GM23248 (cell line): ENCODE data around the gene EVPL. TPM values are rescaled to one million over a fixed set of nuclear protein-coding genes. Genes with fewer than 3 reads are reported as not detected.

Experiments
- DNase-seq: peaks from one replicate; pipeline ENCODE4 v3.0.0-alpha.2; 2015
- H2AFZ ChIP-seq: fragments of 200-600 bp; sonication (generic); 2 replicates; pipeline ENCODE4 v1.6.1; 2016; ENCODE audit warnings: antibody characterized with exemption
- H3F3A ChIP-seq: fragments of 200-600 bp; sonication (generic); 2 replicates; pipeline ENCODE4 v1.6.1; 2016; ENCODE audit warnings: mild to moderate bottlenecking, antibody characterized with exemption, mixed run types; ENCODE audit not compliant: insufficient read depth
- H3K27ac ChIP-seq: fragments of 200-600 bp; sonication (generic); 2 replicates; pipeline ENCODE4 v1.5.1; 2016; ENCODE audit warnings: mild to moderate bottlenecking
- H3K27me3 ChIP-seq: fragments of 200-600 bp; sonication (generic); replicated peaks from 2 replicates; pipeline ENCODE4 v1.6.1; 2016; ENCODE audit warnings: mild to moderate bottlenecking; ENCODE audit not compliant: insufficient read depth
- H3K36me3 ChIP-seq: fragments of 200-600 bp; sonication (generic); 2 replicates; pipeline ENCODE4 v1.6.1; 2016; ENCODE audit warnings: low read depth, mild to moderate bottlenecking
- H3K4me1 ChIP-seq: fragments of 200-600 bp; sonication (generic); 2 replicates; pipeline ENCODE4 v1.6.1; 2016; ENCODE audit warnings: mild to moderate bottlenecking; ENCODE audit not compliant: insufficient read depth
- H3K4me2 ChIP-seq: fragments of 200-600 bp; sonication (generic); one replicate; pipeline ENCODE4 v1.6.1; 2016; ENCODE audit warnings: mild to moderate bottlenecking; ENCODE audit not compliant: unreplicated experiment
- H3K4me3 ChIP-seq: fragments of 200-600 bp; sonication (generic); 2 replicates; pipeline ENCODE4 v1.5.1; 2016; ENCODE audit warnings: mild to moderate bottlenecking
- H3K79me2 ChIP-seq: fragments of 200-600 bp; sonication (generic); 2 replicates; pipeline ENCODE4 v1.6.1; 2016; ENCODE audit warnings: mild to moderate bottlenecking; ENCODE audit not compliant: insufficient read depth
- H3K9ac ChIP-seq: fragments of 200-600 bp; sonication (generic); 2 replicates; pipeline ENCODE4 v1.6.1; 2016; ENCODE audit warnings: mild to moderate bottlenecking
- H3K9me2 ChIP-seq: fragments of 200-600 bp; sonication (generic); 2 replicates; pipeline ENCODE4 v1.6.1; 2016; ENCODE audit warnings: mixed run types, mild to moderate bottlenecking, moderate library complexity; ENCODE audit not compliant: insufficient read depth
- H3K9me3 ChIP-seq: fragments of 200-600 bp; sonication (generic); one replicate; pipeline ENCODE4 v1.6.1; 2017; ENCODE audit warnings: low read depth
- H4K20me1 ChIP-seq: fragments of 200-600 bp; sonication (generic); 2 replicates; pipeline ENCODE4 v1.6.0; 2016; ENCODE audit not compliant: insufficient read depth
- EZH2 ChIP-seq: fragments of 200-600 bp; sonication (generic); IDR thresholded peaks from 2 replicates; pipeline ENCODE4 v1.6.1; 2018; ENCODE audit warnings: antibody characterized with exemption, mild to moderate bottlenecking; ENCODE audit not compliant: insufficient read depth, poor library complexity, severe bottlenecking
- EZH2phosphoT487 ChIP-seq: fragments of 200-600 bp; sonication (generic); IDR thresholded peaks from 2 replicates; pipeline ENCODE4 v1.6.1; 2018; ENCODE audit warnings: antibody characterized with exemption, moderate library complexity, mild to moderate bottlenecking, low read depth; ENCODE audit not compliant: insufficient read depth
- WGBS, 2 experiments: methylation state at CpG; one replicate each; pipeline ENCODE4 v1.1.6; 2015 to 2017; ENCODE audit warnings: low lambda C conversion rate in 2 of 2, low coverage in 1 of 2; ENCODE audit errors: missing lambda C conversion rate in 2 of 2; 5-methylcytosine and 5-hydroxymethylcytosine counted together
- in situ Hi-C: fragments of 300-500 bp; cut with MboI; formaldehyde crosslinking; loops from 2 replicates; pipeline ENCODE4 v1.15.0; 2020
- polyA plus RNA-seq: library from polyadenylated mRNA; unstranded; fragments of >200 nt; fragmentation: Nextera tagmentation; extraction: Ambion mirVana; gene quantifications from 2 replicates; pipeline ENCODE4 v1.2.1, GENCODE V29; 2016
- total RNA-seq: library from RNA; depleted of rRNA; stranded (reverse); fragments of >200 nt; shearing (Covaris generic); gene quantifications from 2 replicates; pipeline ENCODE4 v1.2.3, GENCODE V29; 2014

Gene EVPL
- total and polyA plus RNA-seq, 2 experiments from 2014 or later, result not detected

GRCh38 chr17:76018340-76018680 lies 8.8 kb downstream of the EVPL start:
- Histone ChIP-seq H2AFZ (no peak overlapping the region), H3K79me2 (no peaks in the 10 kb centered on the region), H3K4me3 (no peak overlapping the region), H3K4me1 (no peaks in the 10 kb centered on the region), H3K27ac (no peak overlapping the region), H4K20me1 (no peaks in the 10 kb centered on the region), H3F3A (no peaks in the 10 kb centered on the region), H3K27me3 (peaks cover 8% of the 10 kb centered on the region), H3K9me3 (no peaks in the 10 kb centered on the region), H3K36me3 (no peaks in the 10 kb centered on the region), H3K4me2 (no peak overlapping the region), H3K9me2 (no peaks in the 10 kb centered on the region), H3K9ac (no peak overlapping the region)
- 81 to 95% methylated on average over 9 to 10 of the region's 11 CpGs for WGBS, 2 experiments
- in situ Hi-C loops, result no loop called here
- no peak for DNase-seq
- no peak for TF ChIP-seq EZH2
- TF ChIP-seq EZH2phosphoT487, result no peak

DNA sequence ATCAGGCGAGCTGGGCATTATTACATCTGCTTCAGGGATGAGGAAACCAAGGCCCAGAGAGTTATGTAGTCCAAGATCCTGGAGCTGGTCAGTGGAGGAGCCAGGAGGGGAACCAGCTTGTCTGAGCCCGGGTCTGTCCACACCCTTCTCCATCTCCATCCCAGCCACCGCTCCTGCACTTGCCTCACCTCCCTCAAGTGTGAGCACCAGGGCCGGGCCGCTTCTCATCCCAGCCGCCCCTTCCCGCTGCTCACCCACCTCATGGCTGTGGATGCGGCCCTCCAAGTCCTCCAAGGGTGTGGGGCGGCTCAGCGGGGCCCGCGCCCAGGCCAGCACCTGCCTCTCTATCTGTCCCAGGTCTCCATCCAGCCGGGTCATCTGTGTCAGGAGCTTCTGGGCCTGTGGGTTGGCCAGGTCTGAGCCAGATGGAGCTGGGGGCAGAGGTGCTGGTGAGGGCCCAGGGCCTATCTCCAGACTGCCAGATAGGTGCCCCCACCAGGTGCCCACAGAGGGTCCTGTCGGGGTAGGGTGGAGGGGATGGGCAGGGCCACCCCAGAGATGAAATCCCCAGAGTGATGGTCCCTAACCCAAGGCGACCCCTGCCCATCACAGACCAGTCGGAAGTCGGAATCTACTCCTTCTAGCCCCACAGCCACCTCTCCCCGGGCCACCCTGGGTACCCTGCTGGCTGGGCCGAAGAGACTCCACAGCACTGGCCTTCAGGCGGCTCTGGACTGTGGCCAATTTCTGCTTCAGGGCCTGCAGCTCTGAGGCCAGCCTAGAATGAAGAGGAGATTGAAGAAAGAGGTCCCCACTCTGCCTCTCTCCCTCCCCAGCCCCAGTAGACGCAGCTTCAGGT lies 9.4 kb downstream of the EVPL start:
- Histone ChIP-seq H4K20me1 (no peaks in the 10 kb centered on the region), H3K9ac (no peak overlapping the region), H3K79me2 (no peaks in the 10 kb centered on the region), H3K36me3 (no peaks in the 10 kb centered on the region), H3K9me3 (no peaks in the 10 kb centered on the region), H3K9me2 (no peaks in the 10 kb centered on the region), H2AFZ (no peak overlapping the region), H3K27ac (no peak overlapping the region), H3K4me1 (no peaks in the 10 kb centered on the region), H3F3A (no peaks in the 10 kb centered on the region), H3K4me3 (no peak overlapping the region), H3K4me2 (no peak overlapping the region), H3K27me3 (peaks cover 8% of the 10 kb centered on the region)
- TF ChIP-seq EZH2phosphoT487, result no peak
- no peak for TF ChIP-seq EZH2
- DNase-seq, result no peak
- in situ Hi-C loops, result no loop called here
- 72 to 79% methylated on average over 17 to 21 of the region's 21 CpGs for WGBS, 2 experiments

DNA sequence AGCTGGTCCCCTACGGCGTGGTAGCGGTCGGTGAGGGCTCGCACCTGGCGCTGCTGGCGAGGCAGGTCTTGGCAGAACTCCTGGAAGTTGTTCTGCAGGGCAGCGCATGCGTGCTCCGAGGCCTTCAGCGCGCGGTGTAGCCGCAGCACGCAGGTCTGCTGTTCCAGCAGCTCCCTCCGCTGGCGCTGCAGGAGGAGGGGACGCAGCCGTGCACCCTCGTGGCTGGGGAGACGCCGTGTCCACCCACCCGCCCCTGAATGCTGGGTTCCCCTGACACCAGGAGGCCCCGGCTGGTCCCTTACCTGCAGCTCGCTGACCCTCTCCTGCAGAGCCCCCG lies 12.2 kb downstream of the EVPL start:
- in situ Hi-C loops, result no loop called here
- no peak for TF ChIP-seq EZH2phosphoT487
- H3K9me2 ChIP-seq, result no peaks in the 10 kb centered on the region

DNA sequence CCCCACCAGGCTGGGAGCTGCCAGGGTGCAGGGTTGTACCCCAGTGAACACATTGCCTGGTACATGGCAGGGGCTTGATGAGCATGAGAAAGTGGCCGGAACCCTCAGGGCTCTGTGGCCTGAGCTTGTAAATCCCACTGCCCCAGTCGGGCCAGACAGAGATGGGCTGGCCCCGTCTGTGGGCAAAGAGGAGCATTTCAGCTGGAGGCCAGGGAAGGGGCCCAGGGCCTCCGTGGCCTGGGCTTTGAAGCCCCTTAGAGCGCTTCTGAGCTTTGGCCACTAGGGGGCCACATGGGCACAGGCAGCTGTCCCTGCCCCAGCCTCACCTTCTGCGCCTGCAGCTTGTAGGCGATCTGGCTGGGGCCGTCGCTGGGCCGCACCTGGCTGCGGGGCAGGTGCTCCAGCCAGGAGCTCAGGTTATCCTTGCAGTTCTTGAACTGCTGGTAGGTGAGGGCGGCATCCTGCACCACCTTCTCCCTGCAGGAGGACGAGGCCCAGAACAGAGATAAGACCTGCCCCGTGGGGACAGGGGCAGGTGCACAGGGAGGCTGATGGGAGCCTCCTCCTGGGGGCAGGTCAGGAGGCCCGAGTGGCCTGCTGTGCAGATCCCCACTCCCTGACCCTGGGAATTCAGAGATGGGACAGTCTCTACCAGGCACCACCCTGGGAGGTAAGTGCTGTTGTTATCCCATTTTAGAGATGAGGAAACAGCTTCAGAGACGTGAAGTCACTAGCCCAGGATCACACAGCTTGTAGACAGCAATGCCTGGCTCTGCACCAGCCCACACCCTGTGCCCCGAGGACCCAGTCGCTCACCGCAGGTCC lies 12.8 kb downstream of the EVPL start:
- TF ChIP-seq EZH2phosphoT487, result no peak
- no peak for TF ChIP-seq EZH2
- Histone ChIP-seq H3K79me2 (no peaks in the 10 kb centered on the region), H2AFZ (no peak overlapping the region), H3K4me2 (no peak overlapping the region), H3K9me2 (no peaks in the 10 kb centered on the region), H3K4me3 (no peak overlapping the region), H4K20me1 (no peaks in the 10 kb centered on the region), H3K4me1 (no peaks in the 10 kb centered on the region), H3K27me3 (no peaks in the 10 kb centered on the region), H3F3A (no peaks in the 10 kb centered on the region), H3K27ac (no peak overlapping the region), H3K9ac (no peak overlapping the region), H3K9me3 (no peaks in the 10 kb centered on the region), H3K36me3 (no peaks in the 10 kb centered on the region)
- in situ Hi-C loops, result no loop called here
- 28 to 29% methylated on average over 17 to 19 of the region's 19 CpGs for WGBS, 2 experiments
- DNase-seq, result peak; percentile 79

More for the DNA sequence above, 12.2 kb downstream of the EVPL start:
- Histone ChIP-seq H3K79me2 (no peaks in the 10 kb centered on the region), H2AFZ (no peak overlapping the region), H3K27me3 (peaks cover 3% of the 10 kb centered on the region), H3K4me3 (no peak overlapping the region), H3K9ac (no peak overlapping the region), H4K20me1 (no peaks in the 10 kb centered on the region), H3K4me2 (no peak overlapping the region), H3K36me3 (no peaks in the 10 kb centered on the region), H3K4me1 (no peaks in the 10 kb centered on the region), H3F3A (no peaks in the 10 kb centered on the region), H3K9me3 (no peaks in the 10 kb centered on the region), H3K27ac (no peak overlapping the region)
- DNase-seq, result no peak
- 85 to 87% methylated on average over 21 to 26 of the region's 26 CpGs for WGBS, 2 experiments
